ENCODE data around the gene CCM2L.

- TF ChIP-seq CTCF (IDR thresholded peaks at IDR 0.05) (no peak), POLR2A (IDR thresholded peaks at IDR 0.05) (no peak)
These were observed 60.5 kb downstream of the CCM2L start for GRCh38 chr20:32070690-32071213.

All from adrenal gland (tissue), 5 donors.